DOHH2 (cell line): ENCODE results near the gene CCR5.
A peak's percentile ranks its signal among the peaks of the same experiment; 100 is the strongest.

Source experiments
- H3F3A ChIP-seq: fragments of 200-600 bp; sonication (generic), shearing (Covaris generic); 2 replicates; pipeline ENCODE4 v1.6.0; 2016; ENCODE audit warnings: antibody characterized with exemption, mild to moderate bottlenecking; ENCODE audit not compliant: control insufficient read depth, insufficient read depth
- H3K27ac ChIP-seq: fragments of 200-600 bp; sonication (generic); 2 replicates; pipeline ENCODE4 v1.5.1; 2014; ENCODE audit warnings: low read depth, mild to moderate bottlenecking, low read length, moderate library complexity
- H3K27me3 ChIP-seq: fragments of 200-600 bp; sonication (generic); 2 replicates; pipeline ENCODE4 v1.6.1; 2014; ENCODE audit warnings: mild to moderate bottlenecking, low read length, mixed read lengths; ENCODE audit not compliant: control insufficient read depth
- H3K36me3 ChIP-seq: fragments of 200-600 bp; sonication (generic); 2 replicates; pipeline ENCODE4 v1.6.1; 2014; ENCODE audit warnings: mild to moderate bottlenecking, low read length, moderate library complexity, mixed read lengths; ENCODE audit not compliant: control insufficient read depth
- H3K4me1 ChIP-seq: fragments of 200-600 bp; sonication (generic); 2 replicates; pipeline ENCODE4 v1.6.1; 2014; ENCODE audit warnings: mild to moderate bottlenecking, low read length, mixed read lengths; ENCODE audit not compliant: control insufficient read depth
- H3K4me2 ChIP-seq: fragments of 200-600 bp; sonication (generic); 2 replicates; pipeline ENCODE4 v1.6.0; 2014; ENCODE audit warnings: mild to moderate bottlenecking, low read length, moderate library complexity
- H3K4me3 ChIP-seq: fragments of 200-600 bp; sonication (generic); 2 replicates; pipeline ENCODE4 v1.5.1; 2014; ENCODE audit warnings: mild to moderate bottlenecking, low read length, mixed read lengths
- H3K79me2 ChIP-seq: fragments of 200-600 bp; sonication (generic); 2 replicates; pipeline ENCODE4 v1.6.1; 2014; ENCODE audit warnings: mild to moderate bottlenecking, low read length, mixed read lengths; ENCODE audit not compliant: control insufficient read depth
- H3K9me2 ChIP-seq: fragments of 200-600 bp; sonication (generic); replicated peaks from 2 replicates; pipeline ENCODE4 v1.6.1; 2014; ENCODE audit warnings: mild to moderate bottlenecking, low read length, mixed read lengths; ENCODE audit not compliant: control insufficient read depth
- H3K9me3 ChIP-seq: fragments of 200-600 bp; sonication (generic); 2 replicates; pipeline ENCODE4 v1.6.1; 2014; ENCODE audit warnings: antibody characterized with exemption, low read length, mixed read lengths; ENCODE audit not compliant: control insufficient read depth, insufficient read depth
- H4K20me1 ChIP-seq: fragments of 200-600 bp; sonication (generic); 2 replicates; pipeline ENCODE4 v1.6.0; 2014; ENCODE audit warnings: low read depth, mild to moderate bottlenecking, antibody characterized with exemption, low read length, moderate library complexity; ENCODE audit not compliant: control insufficient read depth, insufficient read depth
- CTCF ChIP-seq: fragments of 200-600 bp; sonication (generic); IDR thresholded peaks from one replicate; pipeline ENCODE4 v1.5.1; 2014; ENCODE audit warnings: antibody characterized with exemption, mild to moderate bottlenecking, low read depth, low read length; ENCODE audit not compliant: poor library complexity, severe bottlenecking
- EZH2phosphoT487 ChIP-seq: fragments of 200-600 bp; sonication (generic); IDR thresholded peaks from 2 replicates; pipeline ENCODE4 v1.6.1; 2017; ENCODE audit warnings: borderline replicate concordance, mild to moderate bottlenecking, antibody characterized with exemption, low read length, moderate library complexity, mixed read lengths

The CCR5 gene

GRCh38 chr3:46375814-46376213 lies 5.1 kb downstream of the CCR5 start:
- no peaks in the 10 kb centered on the region for H3K36me3 ChIP-seq
- no peaks in the 10 kb centered on the region for H3F3A ChIP-seq
- no peak overlapping the region for H3K27ac ChIP-seq
- H3K4me1 ChIP-seq, result no peaks in the 10 kb centered on the region
- H3K79me2 ChIP-seq, result no peaks in the 10 kb centered on the region
- H3K9me2 ChIP-seq, result no peaks in the 10 kb centered on the region
- TF ChIP-seq CTCF, result no peak
- no peak for TF ChIP-seq EZH2phosphoT487
- H3K4me3 ChIP-seq, result no peak overlapping the region
- no peak overlapping the region for H3K4me2 ChIP-seq
- H3K9me3 ChIP-seq, result no peaks in the 10 kb centered on the region
- no peaks in the 10 kb centered on the region for H4K20me1 ChIP-seq
- peaks cover 23% of the 10 kb centered on the region for H3K27me3 ChIP-seq

GRCh38 chr3:46378426-46378942 lies 7.7 kb downstream of the CCR5 start:
- Histone ChIP-seq H3F3A (no peaks in the 10 kb centered on the region), H3K4me3 (no peak overlapping the region), H3K27ac (no peak overlapping the region), H3K36me3 (no peaks in the 10 kb centered on the region), H4K20me1 (no peaks in the 10 kb centered on the region), H3K4me2 (no peak overlapping the region), H3K79me2 (no peaks in the 10 kb centered on the region), H3K27me3 (peaks cover 21% of the 10 kb centered on the region), H3K4me1 (peaks cover 3% of the 10 kb centered on the region), H3K9me2 (no peaks in the 10 kb centered on the region), H3K9me3 (no peaks in the 10 kb centered on the region)
- TF ChIP-seq CTCF (peak; percentile 84), EZH2phosphoT487 (no peak)

GRCh38 chr3:46380471-46381221 lies 9.9 kb downstream of the CCR5 start:
- no peaks in the 10 kb centered on the region for H3F3A ChIP-seq
- H3K79me2 ChIP-seq, result no peaks in the 10 kb centered on the region
- no peak overlapping the region for H3K4me2 ChIP-seq
- peaks cover 10% of the 10 kb centered on the region for H3K4me1 ChIP-seq
- H3K4me3 ChIP-seq, result no peak overlapping the region
- H4K20me1 ChIP-seq, result no peaks in the 10 kb centered on the region
- H3K27me3 ChIP-seq, result peaks cover 32% of the 10 kb centered on the region
- no peak for TF ChIP-seq EZH2phosphoT487
- no peak for TF ChIP-seq CTCF
- H3K9me2 ChIP-seq, result no peaks in the 10 kb centered on the region
- no peaks in the 10 kb centered on the region for H3K36me3 ChIP-seq
- H3K9me3 ChIP-seq, result no peaks in the 10 kb centered on the region
- H3K27ac ChIP-seq, result no peak overlapping the region
